ENCODE results near the gene BATF3.
"Not testable (repeated sequence)": the region's sequence is repeated elsewhere in the genome, so short reads cannot be mapped to it uniquely, and the experiment has no call there.

Gene BATF3

DNA sequence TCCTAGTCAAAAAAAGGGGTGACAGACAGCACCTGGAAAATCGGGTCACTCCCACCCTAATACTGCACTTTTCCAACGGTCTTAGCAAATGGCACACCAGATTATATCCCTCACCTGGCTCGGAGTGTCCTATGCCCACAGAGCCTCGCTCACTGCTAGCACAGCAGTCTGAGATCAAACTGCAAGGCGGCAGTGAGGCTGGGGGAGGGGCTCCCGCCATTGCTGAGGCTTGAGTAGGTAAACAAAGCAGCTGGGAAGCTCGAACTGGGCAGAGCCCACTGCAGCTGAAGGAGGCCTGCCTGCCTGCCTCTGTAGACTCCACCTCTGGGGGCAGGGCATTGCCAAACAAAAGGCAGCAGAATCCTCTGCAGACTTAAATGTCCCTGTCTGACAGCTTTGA, 41.4 kb downstream of the BATF3 start:
- DNase-seq (ENCODE audit: low spot score), result not testable (repeated sequence)

DNA sequence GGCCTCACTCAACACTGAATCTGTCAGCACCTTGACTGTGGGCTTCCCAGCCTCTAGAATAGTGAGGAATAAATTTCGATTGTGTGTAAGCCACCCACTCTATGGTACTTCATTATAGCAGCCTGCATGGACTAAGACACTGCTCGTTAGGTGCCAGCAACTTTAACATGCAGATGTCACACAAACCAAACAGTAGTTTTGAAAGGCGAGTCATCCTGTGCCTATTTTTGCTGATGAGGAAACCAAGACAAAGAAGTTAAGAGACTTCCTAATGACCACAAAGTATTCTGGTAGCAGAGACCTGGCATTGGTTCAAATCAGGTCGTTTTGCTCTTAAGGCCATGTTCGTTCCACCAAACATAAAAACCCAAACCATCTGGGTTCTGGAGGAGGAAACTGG, 42.9 kb downstream of the BATF3 start:
- no peak for DNase-seq (ENCODE audit: low spot score)

DNA sequence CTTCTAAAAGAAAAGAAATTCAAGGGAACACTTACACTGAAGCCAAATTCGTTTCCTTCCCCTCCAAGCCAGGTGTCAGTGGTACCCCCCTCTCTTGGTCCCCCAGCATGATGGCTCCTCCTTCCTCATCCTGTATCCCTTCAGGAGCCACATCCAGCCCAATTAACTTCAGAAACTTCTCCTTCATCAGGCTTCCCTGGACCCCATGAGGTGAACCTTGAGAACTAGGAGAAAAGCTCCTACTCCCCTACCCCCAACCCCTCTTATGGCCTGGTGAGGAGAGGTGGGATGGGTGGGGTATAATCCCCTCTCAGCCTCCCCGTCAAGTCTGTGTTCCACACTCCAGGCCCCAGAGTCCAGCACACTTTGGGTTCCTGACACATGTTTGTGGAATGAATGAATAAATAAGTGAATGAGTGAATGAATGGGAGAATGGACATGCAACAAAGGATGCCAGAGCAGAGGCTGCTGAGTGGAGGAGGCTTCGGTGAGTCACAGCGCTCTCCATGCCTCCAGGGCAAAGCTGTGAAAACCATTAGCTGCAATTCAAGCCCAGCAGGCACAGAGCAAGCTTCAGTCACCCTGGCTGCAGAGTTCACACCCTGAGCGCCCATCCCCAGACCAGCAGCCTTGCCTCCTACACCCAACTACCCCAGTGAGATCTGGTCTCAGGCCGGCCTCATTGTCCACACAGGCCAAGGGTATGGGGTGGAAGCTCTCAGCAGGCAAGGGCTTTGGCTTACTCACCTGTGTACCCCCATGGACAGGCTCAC, 43.8 kb downstream of the BATF3 start:
- no peak for DNase-seq (ENCODE audit: low spot score)

DNA sequence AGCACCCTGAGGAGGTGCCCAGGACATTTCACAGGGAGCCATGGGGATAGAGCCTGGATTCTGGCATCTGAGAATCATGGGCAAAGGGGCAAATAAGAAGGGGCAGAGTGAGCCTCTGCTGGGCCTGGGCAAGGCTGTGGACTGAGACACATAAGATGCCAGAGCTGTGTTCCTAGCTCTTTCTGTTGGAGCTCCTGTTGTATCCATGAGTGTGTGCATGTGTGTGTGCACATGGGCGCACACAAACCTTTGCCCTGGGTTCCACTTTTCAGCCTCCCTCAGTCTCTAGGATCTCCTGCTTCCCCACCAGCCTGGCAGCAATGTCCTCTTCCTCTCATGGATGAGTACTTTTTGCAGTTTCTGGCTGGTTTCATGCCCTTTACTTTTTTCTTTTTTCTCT, 47.0 kb downstream of the BATF3 start:
- no peak for DNase-seq (ENCODE audit: low spot score)

DNA sequence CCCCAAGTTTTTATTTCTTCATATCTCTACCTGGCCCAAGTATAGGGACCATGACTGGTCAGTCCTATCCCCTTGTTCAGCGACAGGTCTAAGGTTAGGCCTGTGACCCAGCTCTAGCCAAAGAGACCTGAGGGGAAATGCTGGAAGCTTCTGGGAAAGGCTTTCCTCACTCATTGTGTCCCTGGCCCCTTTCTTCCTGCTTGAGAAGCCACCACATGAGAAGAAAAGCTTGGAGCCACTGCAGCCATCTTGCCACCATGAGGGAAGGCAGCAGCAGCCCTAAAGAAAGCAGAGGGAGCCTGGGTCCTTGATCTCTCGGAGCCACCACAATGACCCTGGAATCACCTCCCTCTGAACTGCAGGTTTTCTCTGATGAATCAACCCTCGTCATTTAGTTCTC, 47.7 kb downstream of the BATF3 start:
- DNase-seq (ENCODE audit: low spot score), result no peak

DNA sequence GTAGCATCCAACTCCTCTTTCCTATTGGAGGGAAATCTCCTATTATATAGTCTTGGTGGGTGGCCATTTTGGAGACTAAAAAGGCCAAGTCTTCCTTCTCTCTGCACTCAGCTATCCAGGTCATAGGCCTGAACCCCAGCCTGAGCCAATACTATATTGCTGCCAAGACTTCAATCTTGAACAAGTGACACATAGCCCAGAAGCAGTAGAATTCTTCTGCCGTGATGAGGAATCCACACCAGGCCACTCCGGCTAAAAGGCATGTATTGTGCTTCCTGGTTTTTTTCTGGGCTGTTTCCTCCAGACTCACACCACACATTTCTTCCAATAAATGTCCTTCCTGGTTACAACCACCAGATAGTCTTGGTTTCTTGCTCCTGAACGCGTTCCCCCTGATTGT, 48.1 kb downstream of the BATF3 start:
- no peak for DNase-seq (ENCODE audit: low spot score)

DNA sequence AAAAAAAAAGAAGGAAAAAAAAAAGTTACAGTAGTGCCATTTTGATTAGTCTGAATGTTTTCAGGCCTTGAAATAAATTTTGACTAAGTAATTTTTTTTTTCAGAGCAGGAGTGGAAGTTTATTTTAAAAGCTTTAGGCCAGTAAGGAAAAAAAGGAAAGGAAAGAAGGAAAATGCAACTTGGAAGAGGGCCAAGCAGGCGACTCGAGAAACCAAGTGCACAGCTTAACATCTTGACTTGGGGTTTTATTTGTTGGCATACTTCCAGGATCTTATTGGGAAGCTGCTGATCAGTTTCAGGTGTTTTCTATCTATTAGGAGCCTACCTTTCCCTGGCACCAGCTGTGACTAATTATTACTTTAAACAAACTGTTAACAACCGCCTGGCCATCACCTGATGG, 49.4 kb downstream of the BATF3 start:
- DNase-seq (ENCODE audit: low spot score), result no peak

DNA sequence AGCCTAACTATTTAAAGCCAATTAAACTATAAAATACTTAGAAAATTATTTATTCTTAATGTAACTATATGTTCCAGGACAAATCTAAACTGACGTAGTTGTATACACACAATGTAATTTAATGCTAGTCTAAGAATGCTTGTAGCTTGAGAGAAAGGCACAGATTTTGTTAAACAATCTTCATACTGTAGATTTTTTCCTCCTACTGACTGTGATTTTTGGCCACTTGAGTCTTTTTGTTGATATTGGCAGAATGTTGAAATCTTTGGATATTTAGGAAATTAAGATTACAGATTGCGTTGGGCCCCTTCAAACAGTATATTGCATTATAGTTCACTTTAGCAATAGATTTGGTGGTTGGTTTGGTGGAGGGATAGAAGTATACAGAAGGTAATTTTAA, 50.6 kb downstream of the BATF3 start:
- DNase-seq (ENCODE audit: low spot score), result no peak

DNA sequence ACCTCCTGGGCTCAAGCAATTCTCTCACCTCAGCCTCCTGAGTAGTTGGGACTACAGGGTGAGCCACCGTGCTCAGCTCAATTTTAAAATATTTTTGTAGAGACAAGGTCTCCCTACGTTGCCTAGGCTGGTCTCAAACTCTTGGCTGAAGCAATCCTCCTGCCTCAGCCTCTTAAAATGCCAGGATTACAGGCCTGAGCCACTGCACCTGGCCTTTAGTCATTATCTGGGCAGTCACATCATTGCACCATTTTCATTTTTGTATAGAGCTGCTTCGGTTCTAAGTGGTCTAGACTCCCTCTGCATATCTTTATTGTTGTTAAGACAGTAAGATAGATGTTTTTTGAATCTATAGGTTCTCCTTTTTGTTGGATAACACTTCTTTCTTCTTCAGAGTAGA, 51.2 kb downstream of the BATF3 start:
- no peak for DNase-seq (ENCODE audit: low spot score)

DNA sequence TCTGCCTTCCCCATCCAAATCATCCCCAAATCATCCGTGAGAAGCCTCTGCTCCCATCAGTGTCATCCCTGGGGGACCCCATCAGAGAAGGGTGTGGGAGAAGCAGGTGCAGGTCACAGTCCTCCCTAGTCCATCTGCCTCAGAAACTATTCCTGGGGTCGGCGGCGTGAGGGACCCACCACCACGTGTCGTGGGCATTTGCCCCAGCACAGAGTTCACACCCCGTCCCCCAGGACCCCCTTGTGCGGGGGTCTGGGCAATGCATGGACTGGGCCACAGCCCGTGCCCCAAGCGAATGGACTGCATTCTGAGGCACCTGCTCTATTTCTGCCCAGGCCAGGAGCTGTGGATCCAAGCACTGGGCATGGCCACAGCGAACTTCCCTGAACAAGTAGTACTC, 52.6 kb downstream of the BATF3 start:
- no peak for DNase-seq (ENCODE audit: low spot score)

DNA sequence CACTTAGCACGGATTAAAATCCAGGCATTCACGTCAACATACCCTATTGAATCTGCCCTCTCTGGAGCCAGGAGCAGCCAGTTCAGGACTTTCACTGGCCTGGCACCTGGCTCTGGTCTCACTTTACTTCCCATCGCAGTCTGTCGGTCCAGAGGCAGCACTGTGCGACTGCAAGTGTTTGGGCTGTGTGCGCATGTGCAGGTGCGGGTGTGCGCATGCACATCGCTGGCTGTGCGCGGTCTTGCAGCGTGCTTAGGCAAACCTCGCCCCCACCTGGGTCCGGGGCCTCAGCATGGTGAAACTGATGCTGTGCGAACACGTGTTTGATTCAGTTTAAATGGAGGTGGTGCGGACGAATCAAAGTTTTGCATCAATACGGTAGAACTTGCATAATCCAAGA, 53.1 kb downstream of the BATF3 start:
- DNase-seq (ENCODE audit: low spot score), result no peak

DNA sequence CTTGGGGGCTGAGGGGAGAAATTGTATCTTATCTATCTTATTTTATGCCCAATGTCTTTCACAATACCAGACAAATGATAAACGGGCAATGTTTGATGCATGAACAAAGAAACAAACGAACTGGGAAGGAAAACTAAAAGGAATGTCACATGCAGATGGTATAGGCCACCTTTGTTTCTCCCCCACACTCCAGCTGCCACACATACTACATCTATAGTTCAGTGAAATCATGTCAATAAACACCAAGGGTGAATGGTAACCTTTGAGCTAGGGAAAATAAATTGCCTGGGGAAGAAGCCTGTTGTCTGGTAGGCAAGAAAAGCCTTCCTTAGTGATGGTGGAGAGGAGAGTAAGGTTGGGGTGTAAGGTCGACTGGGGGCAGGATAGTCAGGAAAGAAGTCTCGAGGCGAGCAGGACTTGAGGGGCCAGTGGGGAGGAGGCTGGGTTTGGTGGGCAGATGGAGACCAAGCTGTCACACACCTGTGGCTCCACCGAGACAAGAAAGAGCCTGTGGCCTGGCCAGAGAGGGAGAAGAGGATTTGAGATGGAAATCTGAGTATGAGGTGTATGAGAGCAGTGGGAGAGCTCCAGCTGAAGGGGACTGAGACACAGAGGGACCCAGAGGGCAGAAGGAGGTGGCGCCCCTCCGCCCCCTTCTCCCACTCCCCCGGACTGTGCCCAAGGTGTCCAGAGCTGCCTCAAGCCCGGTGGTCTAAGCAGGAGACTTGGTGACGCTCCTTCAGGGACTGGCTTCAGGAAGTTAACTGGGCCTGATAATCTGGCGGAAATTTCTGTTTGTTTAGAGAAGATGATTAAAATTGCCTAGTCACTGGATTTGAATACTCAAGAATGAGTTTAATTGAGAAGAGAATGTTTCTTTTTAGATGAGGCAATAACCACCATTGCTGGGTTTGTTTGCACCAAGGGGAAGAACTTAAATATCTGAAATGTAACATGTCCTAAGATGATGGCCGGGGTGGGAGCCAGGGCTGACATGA, 53.8 kb downstream of the BATF3 start:
- no peak for DNase-seq (ENCODE audit: low spot score)

DNA sequence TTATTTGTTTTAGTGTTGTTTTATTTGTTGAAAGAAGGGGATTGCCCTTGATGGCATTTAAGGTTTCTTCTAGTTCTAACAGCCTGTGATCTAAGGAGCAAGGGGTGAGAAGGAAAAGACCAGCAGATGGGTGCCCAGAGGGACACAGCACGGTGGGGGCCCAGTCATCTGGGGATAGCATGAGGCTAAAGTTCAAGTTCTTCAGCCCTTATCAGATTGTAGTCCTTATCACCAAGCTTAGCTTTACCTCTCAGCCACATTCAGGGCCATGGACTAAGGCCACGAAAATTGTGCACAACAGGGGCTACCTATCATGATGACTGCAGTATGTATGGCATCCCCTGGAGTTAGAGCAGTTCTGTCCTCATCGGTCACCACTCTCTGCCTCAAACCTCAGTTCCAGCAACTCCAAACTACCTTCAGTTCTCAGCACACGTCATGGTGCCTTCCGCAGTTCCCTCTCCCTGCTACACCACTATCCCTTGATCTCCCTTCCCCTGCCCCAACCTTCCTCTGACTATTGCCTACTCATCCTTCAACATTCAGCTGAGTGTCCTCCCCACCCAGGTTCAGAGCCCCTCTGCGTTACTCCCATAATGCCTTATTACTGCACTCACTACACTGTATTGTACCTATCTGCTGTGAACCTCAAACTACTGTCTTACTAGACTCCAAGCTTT, 54.6 kb downstream of the BATF3 start:
- DNase-seq (ENCODE audit: low spot score), result no peak

DNA sequence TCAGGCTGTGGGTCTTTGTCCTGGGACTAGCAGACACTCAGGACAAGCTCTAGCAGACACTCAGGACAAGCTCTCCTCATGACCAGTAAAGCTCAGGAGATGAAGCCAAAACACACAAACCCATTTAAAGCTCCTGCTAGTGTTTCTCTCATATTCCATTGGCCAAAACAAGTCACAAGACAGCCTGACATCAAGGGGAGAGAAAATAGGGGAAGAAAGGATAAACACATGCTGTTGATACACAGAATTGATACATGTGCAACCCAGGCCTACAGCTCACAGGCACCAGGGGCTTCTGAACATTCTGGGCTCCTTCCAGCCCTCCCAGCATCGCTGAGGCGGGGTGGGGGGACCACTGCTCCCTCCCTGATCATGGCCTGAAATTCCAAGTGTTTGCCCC, 55.8 kb downstream of the BATF3 start:
- no peak for DNase-seq (ENCODE audit: low spot score)

DNA sequence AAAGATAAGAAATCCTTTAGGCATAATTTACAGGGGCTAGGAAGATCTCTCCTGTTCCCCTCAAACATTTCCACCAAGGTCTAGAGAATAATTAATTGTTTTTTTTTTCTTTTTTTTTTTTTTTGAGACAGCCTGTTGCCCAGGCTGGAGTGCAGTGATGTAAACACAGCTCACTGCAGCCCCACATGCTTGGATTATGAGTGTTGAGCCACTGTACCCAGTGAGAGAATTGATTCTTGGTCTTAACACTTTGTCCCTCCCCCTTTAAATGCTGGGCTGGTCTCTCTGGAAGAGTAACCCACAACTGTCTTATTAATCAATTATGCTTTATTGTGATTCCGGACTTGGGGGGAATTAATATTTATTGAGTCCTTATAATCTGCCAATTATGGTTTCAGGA, 57.7 kb downstream of the BATF3 start:
- DNase-seq (ENCODE audit: low spot score), result no peak

DNA sequence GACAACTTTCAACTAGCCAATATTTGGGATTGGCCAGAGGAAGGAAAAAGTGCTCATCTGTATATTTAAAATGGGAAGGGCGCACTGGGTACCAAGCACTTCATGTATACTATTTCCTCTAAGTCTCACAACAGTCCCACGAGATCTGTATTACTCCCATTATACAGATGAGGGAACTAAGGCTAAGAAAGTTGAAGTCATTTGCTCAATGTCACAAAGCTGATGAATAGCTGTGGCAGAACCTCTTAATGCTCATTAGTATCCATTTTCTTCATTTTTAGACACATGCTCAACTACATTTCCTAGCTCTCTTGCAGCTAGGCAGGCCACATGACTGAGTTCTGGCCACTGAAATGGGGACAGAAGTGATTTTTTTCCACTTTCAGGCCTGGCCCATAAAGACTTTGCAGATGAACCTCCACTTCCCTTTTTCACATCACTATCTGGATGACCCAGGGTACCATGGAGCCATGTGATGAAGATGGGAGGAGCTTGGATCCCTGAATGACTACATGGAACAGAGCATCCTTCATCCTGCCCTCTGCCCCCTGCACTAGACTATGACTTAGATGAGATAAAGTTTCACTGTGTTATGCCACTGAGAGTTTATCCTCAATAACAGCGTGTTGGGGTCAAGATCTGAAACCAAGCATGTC, 59.3 kb downstream of the BATF3 start:
- no peak for DNase-seq (ENCODE audit: low spot score)

DNA sequence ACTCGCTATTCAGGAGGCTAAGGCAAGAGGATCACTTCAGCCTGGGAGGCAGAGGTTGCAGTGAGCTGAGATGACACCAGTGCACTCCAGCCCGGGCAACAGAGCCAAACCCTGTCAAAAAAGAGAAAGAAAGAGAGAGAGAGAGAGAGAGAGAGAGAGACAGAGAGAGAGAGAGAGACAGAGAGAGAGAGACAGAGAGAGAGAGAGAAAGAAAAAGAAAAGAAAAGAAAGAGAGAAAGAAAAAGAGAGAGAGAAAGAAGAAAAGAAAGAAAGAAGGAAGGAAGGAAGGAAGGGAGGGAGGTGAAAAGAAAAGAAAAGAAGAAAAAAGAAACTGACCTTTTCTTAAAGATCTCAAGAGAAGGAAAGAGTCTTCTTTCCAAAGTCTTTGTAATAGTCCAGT, 60.1 kb downstream of the BATF3 start:
- not testable (repeated sequence) for DNase-seq (ENCODE audit: low spot score)

DNA sequence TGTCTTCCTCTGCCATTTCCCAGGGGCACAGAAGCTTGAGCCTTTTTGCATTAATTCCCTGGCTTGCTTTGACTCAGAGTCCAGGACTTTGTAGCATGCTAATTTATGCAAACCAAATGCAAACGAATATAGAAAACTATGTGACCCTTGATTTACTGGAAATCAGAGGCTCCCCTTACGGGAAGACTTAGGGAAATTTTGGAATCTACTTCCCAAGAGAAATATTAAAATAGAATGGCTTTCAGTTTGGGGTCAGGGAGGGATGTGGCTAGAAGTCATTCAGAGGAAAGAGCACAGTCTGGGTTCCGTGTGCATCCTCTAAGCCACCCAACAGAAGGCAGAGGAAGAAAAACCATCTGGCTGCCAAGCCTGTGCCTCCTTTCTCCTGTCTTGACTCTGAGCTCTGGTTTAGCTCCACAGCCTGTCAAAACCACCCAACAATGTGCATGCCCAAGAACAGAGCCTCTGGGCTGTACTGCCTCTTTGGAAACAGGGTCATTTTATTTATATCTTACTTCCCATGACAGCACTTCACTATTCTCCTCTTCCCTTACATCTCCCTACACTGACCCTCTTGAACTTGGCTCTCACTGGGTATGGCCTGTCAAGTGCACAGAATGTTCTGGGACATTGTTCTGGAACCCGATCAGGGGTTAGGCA, 61.0 kb downstream of the BATF3 start:
- no peak for DNase-seq (ENCODE audit: low spot score)

DNA sequence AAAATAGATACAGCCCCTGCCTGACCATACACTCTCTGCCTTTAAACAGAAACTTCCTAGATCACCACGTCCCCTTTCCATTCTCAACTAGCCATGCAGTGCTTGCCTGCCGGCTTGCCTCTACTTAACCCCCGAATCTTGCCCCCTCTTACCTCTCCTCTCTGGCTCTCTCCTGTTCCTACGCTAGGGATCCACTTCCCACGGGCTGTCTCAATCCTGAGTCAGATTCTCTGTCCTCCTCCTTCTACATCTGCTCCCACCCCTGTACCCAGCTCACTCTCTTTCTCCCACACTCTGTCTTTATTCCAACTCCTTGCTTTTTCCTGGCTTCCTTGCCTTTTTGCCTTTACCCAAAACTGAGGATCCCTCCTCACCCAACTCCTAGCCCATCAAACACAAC, 61.7 kb downstream of the BATF3 start:
- DNase-seq (ENCODE audit: low spot score), result no peak
